Measurements from ENCODE around the gene MBD3L2. TPM values are rescaled to one million over a fixed set of nuclear protein-coding genes. Genes with fewer than 3 reads are reported as not detected.

MBD3L2 gene
- total RNA-seq, 1 donor from 2014 or later: not detected

DNA sequence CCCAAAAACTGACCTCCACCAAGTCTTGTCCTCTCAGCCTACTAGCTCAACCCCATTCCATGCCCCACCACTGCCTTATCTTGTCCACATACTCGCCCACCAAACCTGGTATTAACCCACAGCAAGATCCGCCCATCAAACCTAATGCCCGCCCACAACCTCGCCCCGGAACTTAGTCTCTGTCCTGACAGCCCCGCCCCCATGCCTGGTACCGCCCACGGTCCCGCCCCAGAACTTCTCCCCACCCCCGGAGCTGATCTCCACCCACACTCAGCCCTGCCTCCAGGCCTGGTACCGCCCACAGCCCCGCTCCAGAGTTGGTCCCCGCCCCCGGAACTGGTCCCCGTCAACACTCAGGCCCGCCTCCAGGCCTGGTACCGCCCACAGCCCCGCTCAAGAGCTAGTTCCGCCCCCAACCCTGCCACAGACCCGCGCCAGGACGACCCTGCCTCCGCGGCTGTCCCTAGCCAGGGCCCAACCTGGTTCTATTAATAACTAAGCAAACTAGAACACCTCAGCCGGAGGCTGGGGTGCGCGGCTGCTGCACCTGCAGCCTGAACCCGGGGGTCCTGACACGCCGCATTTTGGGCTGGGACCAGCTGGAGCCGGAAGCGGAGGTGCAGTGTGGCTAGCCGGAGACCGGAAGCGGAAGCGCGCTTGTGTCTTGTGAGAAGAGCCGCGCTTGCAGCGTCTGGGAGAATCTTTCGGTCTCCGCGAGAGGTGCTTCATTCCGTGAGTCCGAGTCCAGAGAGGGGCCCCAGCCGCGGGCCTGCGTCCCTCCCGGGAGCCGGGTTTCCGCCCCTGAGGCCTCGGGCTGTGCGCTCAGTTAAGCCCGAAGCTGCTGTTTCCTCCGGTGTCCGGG, 20.2 kb downstream of the MBD3L2 start, which contains the start of gene ZNF557:
TSS of gene ZNF557 (plus strand) at position 662 of the 862 bp plus-strand sequence. CDS start 5,372 bp downstream, outside the sequence.
- peaks cover 17% of the 10 kb centered on the region for H3K4me1 Mint-ChIP-seq
- intact Hi-C loops (cut with micrococcal nuclease): loop anchor here (1.0 kb wide), 1 partner anchor 30 kb away; no protein-coding TSS in a partner anchor
- H3K9me3 Mint-ChIP-seq: peaks cover 2% of the 10 kb centered on the region
- ChIA-PET POLR2A (interaction anchor here (0.5 to 2.3 kb wide), 29 partner anchors 9 to 1446 kb away, joined by 3 to 45 read pairs (median 4); partner anchors contain the start of genes ARHGEF18, KHSRP, MCOLN1 and NDUFA7), CTCF (interaction anchor here (1.1 to 1.2 kb wide), 2 partner anchors 272 to 276 kb away, joined by 3 to 6 read pairs; no protein-coding TSS in a partner anchor)
- peaks cover 32% of the 10 kb centered on the region for H3K36me3 Mint-ChIP-seq (ENCODE audit: low read depth)
- DNase-seq: peak; percentile 95
- H3K27ac Mint-ChIP-seq: peak within 1 kb of the TSS; percentile 92
- no peaks in the 10 kb centered on the region for H3K27me3 Mint-ChIP-seq
- peak; percentile 99 for ATAC-seq (ENCODE audit: low read depth)
- peak within 1 kb of the TSS; percentile 93 for H3K4me3 Mint-ChIP-seq
- TF ChIP-seq, protein P1, sequence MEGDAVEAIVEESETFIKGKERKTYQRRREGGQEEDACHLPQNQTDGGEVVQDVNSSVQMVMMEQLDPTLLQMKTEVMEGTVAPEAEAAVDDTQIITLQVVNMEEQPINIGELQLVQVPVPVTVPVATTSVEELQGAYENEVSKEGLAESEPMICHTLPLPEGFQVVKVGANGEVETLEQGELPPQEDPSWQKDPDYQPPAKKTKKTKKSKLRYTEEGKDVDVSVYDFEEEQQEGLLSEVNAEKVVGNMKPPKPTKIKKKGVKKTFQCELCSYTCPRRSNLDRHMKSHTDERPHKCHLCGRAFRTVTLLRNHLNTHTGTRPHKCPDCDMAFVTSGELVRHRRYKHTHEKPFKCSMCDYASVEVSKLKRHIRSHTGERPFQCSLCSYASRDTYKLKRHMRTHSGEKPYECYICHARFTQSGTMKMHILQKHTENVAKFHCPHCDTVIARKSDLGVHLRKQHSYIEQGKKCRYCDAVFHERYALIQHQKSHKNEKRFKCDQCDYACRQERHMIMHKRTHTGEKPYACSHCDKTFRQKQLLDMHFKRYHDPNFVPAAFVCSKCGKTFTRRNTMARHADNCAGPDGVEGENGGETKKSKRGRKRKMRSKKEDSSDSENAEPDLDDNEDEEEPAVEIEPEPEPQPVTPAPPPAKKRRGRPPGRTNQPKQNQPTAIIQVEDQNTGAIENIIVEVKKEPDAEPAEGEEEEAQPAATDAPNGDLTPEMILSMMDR (IDR thresholded peaks at IDR 0.05): no peak

DNA sequence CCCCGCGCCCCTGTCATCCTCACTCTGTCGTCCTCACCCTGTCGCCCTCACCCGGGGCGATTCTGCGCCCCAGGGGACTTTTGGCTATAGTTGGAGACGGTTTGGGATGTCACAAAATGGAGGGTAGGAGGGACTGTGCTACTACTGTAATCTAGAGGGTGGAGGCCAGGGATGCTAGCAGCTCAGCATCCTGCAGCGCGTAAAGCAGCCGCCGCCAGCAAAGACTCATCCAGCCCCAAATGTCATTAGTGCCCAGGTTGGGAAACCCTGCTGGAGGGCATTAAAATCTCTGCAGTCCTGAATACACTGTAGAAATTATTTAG, 20.7 kb downstream of the MBD3L2 start:
- Mint-ChIP-seq H3K4me3 (peak overlapping the region; percentile 93), H3K36me3 (ENCODE audit: low read depth) (peaks cover 37% of the 10 kb centered on the region), H3K9me3 (peaks cover 2% of the 10 kb centered on the region), H3K27ac (peak overlapping the region; percentile 92), H3K27me3 (no peaks in the 10 kb centered on the region), H3K4me1 (peaks cover 17% of the 10 kb centered on the region)
- intact Hi-C loops (cut with micrococcal nuclease): loop anchor here (1.0 kb wide), 1 partner anchor 29 kb away; no protein-coding TSS in a partner anchor
- DNase-seq: no peak
- ATAC-seq (ENCODE audit: low read depth): no peak
- TF ChIP-seq, protein P1 (IDR thresholded peaks at IDR 0.05): no peak
- CTCF ChIA-PET: interaction anchor here (1.1 to 1.2 kb wide), 2 partner anchors 271 to 275 kb away, joined by 3 to 6 read pairs; no protein-coding TSS in a partner anchor
- POLR2A ChIA-PET: interaction anchor here (0.6 to 2.3 kb wide), 17 partner anchors 8 to 1444 kb away, joined by 3 to 45 read pairs (median 5); partner anchors contain the start of genes ARHGEF18, KHSRP, MCOLN1 and NDUFA7

DNA sequence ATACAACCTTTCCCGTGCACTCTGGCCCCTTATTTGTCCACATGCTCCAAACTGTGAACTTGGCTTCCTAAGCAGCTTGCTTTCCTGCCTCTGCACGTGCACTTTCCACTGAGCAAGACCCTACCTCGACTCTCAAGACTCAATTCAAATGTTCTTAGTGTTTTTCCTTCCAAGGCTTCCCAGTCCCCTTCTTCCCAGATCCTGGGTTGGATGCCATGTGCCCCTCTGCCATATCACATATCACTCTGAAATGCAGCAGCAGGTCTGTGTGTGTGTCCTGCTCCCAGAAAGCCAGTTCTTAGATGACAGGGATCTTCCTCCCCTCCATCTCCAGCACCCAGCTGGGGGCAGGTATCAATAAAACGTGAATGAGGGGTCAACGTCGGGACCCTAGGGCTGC, 23.4 kb downstream of the MBD3L2 start:
- no peak for ATAC-seq (ENCODE audit: low read depth)
- H3K4me1 Mint-ChIP-seq: peaks cover 17% of the 10 kb centered on the region
- CTCF ChIA-PET: no interaction called here
- peaks cover 62% of the 10 kb centered on the region for H3K36me3 Mint-ChIP-seq (ENCODE audit: low read depth)
- POLR2A ChIA-PET: interaction anchor here (0.7 to 0.8 kb wide), 2 partner anchors 491 to 1937 kb away, joined by 3 to 6 read pairs; no protein-coding TSS in a partner anchor
- H3K9me3 Mint-ChIP-seq: peaks cover 3% of the 10 kb centered on the region
- TF ChIP-seq, protein P1 (IDR thresholded peaks at IDR 0.05): no peak
- H3K4me3 Mint-ChIP-seq: peak overlapping the region; percentile 39
- intact Hi-C loops (cut with micrococcal nuclease): no loop called here
- DNase-seq: no peak
- H3K27ac Mint-ChIP-seq: no peak overlapping the region
- H3K27me3 Mint-ChIP-seq: no peaks in the 10 kb centered on the region

DNA sequence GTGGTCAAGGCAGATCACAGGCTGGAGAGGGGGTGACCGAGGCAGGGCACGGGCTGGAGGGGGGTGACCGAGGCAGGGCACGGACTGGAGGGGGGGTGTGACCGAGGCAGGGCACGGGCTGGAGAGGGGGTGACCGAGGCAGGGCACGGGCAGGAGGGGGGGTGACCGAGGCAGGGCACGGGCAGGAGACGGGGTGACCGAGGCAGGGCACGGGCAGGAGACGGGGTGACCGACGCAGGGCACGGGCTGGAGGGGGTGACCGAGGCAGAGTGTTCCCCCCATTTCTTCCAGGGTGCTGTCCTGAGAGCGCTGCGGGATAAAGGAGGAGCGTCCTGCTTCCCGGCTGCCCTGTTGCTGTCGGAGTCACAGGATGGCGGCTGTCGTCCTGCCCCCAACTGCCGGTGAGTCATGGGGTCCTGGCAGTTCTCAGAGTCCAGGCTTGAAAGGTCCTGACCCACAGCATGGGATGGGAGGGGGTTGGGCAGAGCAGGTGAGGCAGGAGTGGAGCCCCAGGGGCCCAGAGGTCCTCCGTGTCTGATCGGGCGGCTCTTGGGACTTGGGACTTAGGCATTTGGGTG, 25.7 kb downstream of the MBD3L2 start:
- ATAC-seq (ENCODE audit: low read depth) (no peak), DNase-seq (no peak)
- peaks cover 17% of the 10 kb centered on the region for H3K9me3 Mint-ChIP-seq
- TF ChIP-seq, protein P1 (IDR thresholded peaks at IDR 0.05): no peak
- intact Hi-C loops (cut with micrococcal nuclease): no loop called here
- POLR2A ChIA-PET: no interaction called here
- no peak overlapping the region for H3K27ac Mint-ChIP-seq
- peaks cover 12% of the 10 kb centered on the region for H3K4me1 Mint-ChIP-seq
- no peaks in the 10 kb centered on the region for H3K27me3 Mint-ChIP-seq
- CTCF ChIA-PET: no interaction called here
- H3K36me3 Mint-ChIP-seq (ENCODE audit: low read depth): peaks cover 79% of the 10 kb centered on the region
- no peak overlapping the region for H3K4me3 Mint-ChIP-seq

DNA sequence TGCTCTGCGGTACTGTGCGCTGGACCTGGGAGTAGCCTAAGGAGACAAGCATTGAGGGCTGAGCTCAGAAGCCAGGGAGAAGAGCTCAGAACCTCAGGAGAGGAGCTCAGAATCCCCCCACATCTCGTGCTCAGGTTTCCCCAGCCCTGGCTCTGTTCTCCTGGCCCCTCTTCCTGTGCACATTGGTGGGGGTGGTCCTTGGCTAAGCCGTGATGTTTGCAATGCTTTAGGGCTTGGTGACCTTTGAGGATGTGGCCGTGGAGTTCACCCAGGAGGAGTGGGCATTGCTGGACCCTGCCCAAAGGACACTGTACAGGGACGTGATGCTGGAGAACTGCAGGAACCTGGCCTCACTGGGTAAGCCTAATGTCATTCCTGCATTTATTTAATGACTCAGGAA, 27.0 kb downstream of the MBD3L2 start:
- H3K27me3 Mint-ChIP-seq: no peaks in the 10 kb centered on the region
- intact Hi-C loops (cut with micrococcal nuclease): no loop called here
- peaks cover 4% of the 10 kb centered on the region for H3K4me1 Mint-ChIP-seq
- H3K4me3 Mint-ChIP-seq: no peak overlapping the region
- peaks cover 24% of the 10 kb centered on the region for H3K9me3 Mint-ChIP-seq
- POLR2A ChIA-PET: no interaction called here
- TF ChIP-seq, protein P1 (IDR thresholded peaks at IDR 0.05): no peak
- DNase-seq (no peak), ATAC-seq (ENCODE audit: low read depth) (no peak)
- no peak overlapping the region for H3K27ac Mint-ChIP-seq
- peaks cover 88% of the 10 kb centered on the region for H3K36me3 Mint-ChIP-seq (ENCODE audit: low read depth)
- CTCF ChIA-PET: no interaction called here

All from activated B cell treated with CpG ODN at 0.5 μM for 24 hours (primary cell).